SK-N-SH (cell line): ENCODE data around the gene MARS1. TPM values are rescaled to one million over a fixed set of nuclear protein-coding genes. Genes with fewer than 3 reads are reported as not detected.
A peak's percentile ranks its signal among the peaks of the same experiment; 100 is the strongest.

Experiments
- CTCF ChIA-PET: fragments of 300-600, 350-600 bp; formaldehyde crosslinking; extraction: SDS; loops from one replicate; lab custom pipeline; 2021; lab: Yijun Ruan, JAX
- POLR2A ChIA-PET: fragments of 350-600 bp; sonication (Branson Sonifier 250); formaldehyde crosslinking; extraction: SDS; loops from one replicate; lab custom pipeline; 2020; ENCODE audit warnings: antibody characterized with exemption, inconsistent platforms; lab: Yijun Ruan, JAX
- DNase-seq: peaks from one replicate; pipeline ENCODE4 v3.0.0; 2012
- H2AFZ ChIP-seq: fragments of 200-600 bp; sonication (generic); 2 replicates; pipeline ENCODE4 v1.8.1; 2016; ENCODE audit warnings: antibody characterized with exemption, mild to moderate bottlenecking, low read depth
- H3F3A ChIP-seq: fragments of 200-600 bp; sonication (generic); replicated peaks from 2 replicates; pipeline ENCODE3; 2016; ENCODE audit warnings: antibody characterized with exemption, mild to moderate bottlenecking; ENCODE audit not compliant: insufficient read depth
- H3K27ac ChIP-seq, 2 experiments: fragments of 200-500 bp in 1 of 2; fragments of 200-600 bp in 1 of 2; sonication (Bioruptor generic) in 1 of 2; sonication (generic), shearing (Covaris generic) in 1 of 2; 2 replicates each; pipeline versions ENCODE4 v1.5.1 to v1.6.1; 2014 to 2016; ENCODE audit warnings: low read depth in 2 of 2, inconsistent platforms in 1 of 2, low read length in 1 of 2, mild to moderate bottlenecking in 1 of 2, mixed read lengths in 1 of 2
- H3K27me3 ChIP-seq: fragments of 200-600 bp; sonication (generic), shearing (Covaris generic); 2 replicates; pipeline ENCODE4 v1.6.1; 2016; ENCODE audit warnings: mixed run types; ENCODE audit not compliant: insufficient read depth
- H3K36me3 ChIP-seq, 2 experiments: fragments of 200-500 bp in 1 of 2; fragments of 200-600 bp in 1 of 2; sonication (Bioruptor generic) in 1 of 2; sonication (generic) in 1 of 2; replicated peaks in 1 of 2; 2 replicates each; pipeline versions ENCODE3 to v1.5.1; 2014 to 2016; ENCODE audit warnings: low read length in 1 of 2, mild to moderate bottlenecking in 1 of 2; ENCODE audit not compliant: insufficient read depth in 2 of 2, control insufficient read depth in 1 of 2
- H3K4me1 ChIP-seq, 2 experiments: fragments of 200-500 bp in 1 of 2; fragments of 200-600 bp in 1 of 2; sonication (Bioruptor generic) in 1 of 2; sonication (generic), shearing (Covaris generic) in 1 of 2; 2 replicates each; pipeline versions ENCODE4 v1.5.1 to v1.6.1; 2014 to 2016; ENCODE audit warnings: low read depth in 1 of 2, low read length in 1 of 2, mixed run types in 1 of 2; ENCODE audit not compliant: insufficient read depth in 2 of 2, control insufficient read depth in 1 of 2
- H3K4me2 ChIP-seq: fragments of 200-600 bp; sonication (generic), shearing (Covaris generic); 2 replicates; pipeline ENCODE4 v1.6.1; 2017; ENCODE audit warnings: mixed run types
- H3K4me3 ChIP-seq, 2 experiments: fragments of 200-500 bp in 1 of 2; fragments of 200-600 bp in 1 of 2; sonication (Bioruptor generic) in 1 of 2; sonication (generic), shearing (Covaris generic) in 1 of 2; 2 replicates each; pipeline versions ENCODE4 v1.5.1 to v1.8.1; 2014 to 2016; ENCODE audit warnings: low read depth in 2 of 2, inconsistent platforms in 1 of 2, low read length in 1 of 2, mild to moderate bottlenecking in 1 of 2, mixed read lengths in 1 of 2, moderate library complexity in 1 of 2
- H3K79me2 ChIP-seq: fragments of 200-600 bp; sonication (generic); 2 replicates; pipeline ENCODE4 v1.8.1; 2017; ENCODE audit warnings: mild to moderate bottlenecking; ENCODE audit not compliant: insufficient read depth
- H3K9ac ChIP-seq: fragments of 200-600 bp; sonication (generic); 2 replicates; pipeline ENCODE4 v1.6.1; 2017; ENCODE audit warnings: mixed run types
- H3K9me2 ChIP-seq: fragments of 200-600 bp; sonication (generic); 2 replicates; pipeline ENCODE4 v1.6.1; 2017; ENCODE audit warnings: mixed run types
- H3K9me3 ChIP-seq: fragments of 200-600 bp; sonication (generic); 2 replicates; pipeline ENCODE4 v1.6.1; 2017; ENCODE audit warnings: mixed run types, mild to moderate bottlenecking, moderate library complexity
- H4K20me1 ChIP-seq: fragments of 200-600 bp; sonication (generic); 2 replicates; pipeline ENCODE4 v1.6.1; 2017; ENCODE audit warnings: mild to moderate bottlenecking, mixed run types; ENCODE audit not compliant: insufficient read depth
- FOXJ3 ChIP-seq: sonication (generic); formaldehyde crosslinking; IDR thresholded peaks from 2 replicates; pipeline ENCODE4 v1.5.1; 2020; ENCODE audit warnings: mild to moderate bottlenecking, missing genetic modification reagents
- FOXM1 ChIP-seq: IDR thresholded peaks from 2 replicates; pipeline ENCODE4 v1.4.0; 2012; ENCODE audit warnings: low read depth, mild to moderate bottlenecking
- GABPA ChIP-seq: IDR thresholded peaks from 2 replicates; pipeline ENCODE4 v1.4.0; 2012; ENCODE audit warnings: low read depth, mild to moderate bottlenecking
- GATA2 ChIP-seq: sonication (generic); formaldehyde crosslinking; IDR thresholded peaks from 2 replicates; pipeline ENCODE4 v1.5.0; 2020; ENCODE audit warnings: mild to moderate bottlenecking, missing genetic modification reagents
- MXI1 ChIP-seq: IDR thresholded peaks from 2 replicates; pipeline ENCODE4 v1.6.1; 2012; ENCODE audit warnings: mild to moderate bottlenecking, low read depth, low read length, improper control_type of control experiment
- NRF1 ChIP-seq: IDR thresholded peaks from 2 replicates; pipeline ENCODE4 v1.6.1; 2012; ENCODE audit warnings: low read depth, mild to moderate bottlenecking, low read length
- POLR2AphosphoS5 ChIP-seq: IDR thresholded peaks from 2 replicates; pipeline ENCODE4 v1.6.1; 2012; ENCODE audit warnings: low read depth, low read length
- RCOR1 ChIP-seq: fragments of 150-350 bp; IDR thresholded peaks from 2 replicates; pipeline ENCODE4 v1.6.1; 2017; ENCODE audit warnings: antibody characterized with exemption, low read length
- RFX5 ChIP-seq: IDR thresholded peaks from 2 replicates; pipeline ENCODE4 v1.6.1; 2012; ENCODE audit warnings: mild to moderate bottlenecking, improper control_type of control experiment, low read length
- SMC3 ChIP-seq: IDR thresholded peaks from 2 replicates; pipeline ENCODE4 v1.6.1; 2012; ENCODE audit warnings: low read depth, low read length, improper control_type of control experiment
- TCF12 ChIP-seq: IDR thresholded peaks from 2 replicates; pipeline ENCODE4 v1.4.0; 2012
- TEAD4 ChIP-seq: IDR thresholded peaks from 2 replicates; pipeline ENCODE4 v1.4.0; 2012; ENCODE audit warnings: mild to moderate bottlenecking, borderline replicate concordance; ENCODE audit not compliant: insufficient read depth
- YY1 ChIP-seq: IDR thresholded peaks from 2 replicates; pipeline ENCODE4 v1.4.0; 2012; ENCODE audit warnings: low read depth, mild to moderate bottlenecking
- WGBS: methylation state at CpG from one replicate; pipeline ENCODE4 v1.1.6; 2017; ENCODE audit warnings: low lambda C conversion rate; 5-methylcytosine and 5-hydroxymethylcytosine counted together
- polyA plus RNA-seq, 3 experiments: library from polyadenylated mRNA; depleted of rRNA; stranded (reverse); fragments of >200 nt; gene quantifications; 2 replicates each; pipeline ENCODE4 v1.2.3, GENCODE V29; 2012
- TF ChIP-seq, protein P1 (sequence below): fragments of 150-350 bp; IDR thresholded peaks from 2 replicates; pipeline ENCODE4 v1.6.1; 2017; ENCODE audit warnings: antibody characterized with exemption, low read length, low read depth, borderline replicate concordance
- TF ChIP-seq, protein P2 (sequence below): fragments of 150-350 bp; IDR thresholded peaks from 2 replicates; pipeline ENCODE4 v1.6.1; 2016; ENCODE audit warnings: mild to moderate bottlenecking, low read depth, low read length

Gene MARS1
- polyA plus RNA-seq, 1 of the 3 experiments (the other 2 are of a cell fraction), result 158 TPM

DNA sequence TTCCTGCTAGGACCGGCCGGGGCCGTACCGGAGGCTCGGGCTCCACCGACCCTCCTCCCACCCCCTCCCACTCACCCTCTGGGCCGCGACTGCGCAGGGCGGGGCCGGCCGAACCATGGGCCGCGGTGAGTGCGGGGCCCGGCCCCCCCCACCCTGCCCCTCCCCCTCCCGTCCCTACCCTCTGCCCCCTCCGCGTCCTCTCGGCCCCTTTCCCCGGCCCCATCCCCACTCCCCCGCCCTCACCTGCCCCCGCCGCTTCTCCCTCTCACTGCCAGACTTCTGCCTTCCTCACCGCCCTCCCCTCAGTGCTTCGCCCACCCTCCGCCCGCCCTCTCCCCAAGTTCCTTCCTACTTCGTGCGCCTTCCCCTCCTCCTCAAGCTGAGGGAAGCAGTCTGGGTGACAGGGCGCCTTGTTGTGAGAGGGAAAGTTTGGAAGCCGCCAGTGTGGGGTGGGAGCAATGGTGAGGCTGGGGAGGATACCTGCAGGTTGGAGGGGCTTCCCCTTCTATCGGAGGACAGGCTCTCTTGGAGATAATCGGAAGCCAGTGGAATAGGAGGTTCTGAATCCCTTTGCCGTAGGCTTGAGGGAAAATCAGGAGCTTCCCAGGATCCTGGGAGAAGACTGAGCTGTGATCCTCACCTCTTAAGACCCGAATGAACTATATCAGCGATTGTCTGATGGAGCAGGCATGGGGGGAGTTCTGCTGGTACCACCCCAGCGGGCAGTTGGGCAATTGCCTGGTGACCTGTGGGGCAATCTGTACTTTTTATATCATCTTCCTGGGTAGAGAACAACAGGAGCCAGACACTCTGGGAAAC, 35.2 kb downstream of the MARS1 start (continued):
- TF ChIP-seq SMC3 (no peak), RCOR1 (no peak)
- TF ChIP-seq, all 33 proteins: peak for 2

DNA sequence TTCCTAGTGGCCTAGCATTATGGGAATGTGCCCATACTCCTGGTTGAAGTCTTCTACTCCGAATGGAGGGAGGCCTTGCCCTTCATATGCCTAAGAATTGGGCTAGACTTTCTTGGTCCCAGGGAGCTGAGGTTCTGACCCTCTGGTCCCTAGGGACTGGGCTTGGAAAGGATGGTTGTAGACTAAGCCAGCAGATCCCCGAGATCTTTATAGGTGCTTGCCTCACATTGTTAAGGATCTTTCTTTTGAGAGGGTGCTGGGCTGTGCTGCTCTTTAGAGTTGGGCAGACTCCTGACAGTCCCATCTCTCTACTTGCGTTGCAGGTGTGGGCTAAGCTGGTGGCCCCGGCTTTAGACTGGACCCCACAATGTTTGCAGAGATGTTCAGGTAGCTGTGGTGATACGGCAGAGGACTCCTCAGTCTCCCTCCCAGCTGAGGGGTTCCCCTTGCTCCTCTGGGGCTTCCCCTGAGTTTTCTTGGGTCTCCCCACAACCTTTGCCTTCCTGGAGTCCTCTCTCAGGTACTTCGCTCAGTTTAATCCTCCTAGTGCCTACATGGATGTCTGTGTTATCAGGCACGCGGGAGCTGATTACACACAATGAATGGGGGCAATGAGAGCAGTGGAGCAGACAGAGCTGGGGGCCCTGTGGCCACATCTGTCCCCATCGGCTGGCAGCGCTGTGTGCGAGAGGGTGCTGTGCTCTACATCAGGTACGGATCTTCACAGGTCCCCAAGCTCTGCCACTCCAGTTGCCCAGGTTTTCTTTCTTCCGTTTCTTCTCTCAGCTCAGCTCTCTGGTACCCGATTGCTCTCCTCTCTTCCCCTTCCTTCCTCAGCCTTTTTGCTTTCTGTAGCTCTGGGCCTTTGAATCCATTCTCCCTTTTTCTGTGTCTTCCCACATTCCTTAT, 36.1 kb downstream of the MARS1 start:
- Histone ChIP-seq H3K4me3 (peak overlapping the region; percentile 72 to 88), H4K20me1 (peaks cover 19% of the 10 kb centered on the region), H3K36me3 (peaks cover 25 to 47% of the 10 kb centered on the region in 2 experiments), H3K27ac (peak overlapping the region; percentile 81 to 93), H3K9ac (peak overlapping the region; percentile 86), H3K4me1 (peaks cover 22 to 40% of the 10 kb centered on the region in 2 experiments), H3K4me2 (peak overlapping the region; percentile 94), H3F3A (peaks cover 28% of the 10 kb centered on the region), H3K79me2 (peaks cover 41% of the 10 kb centered on the region), H3K27me3 (no peaks in the 10 kb centered on the region), H3K9me3 (no peaks in the 10 kb centered on the region), H3K9me2 (no peaks in the 10 kb centered on the region), H2AFZ (no peak overlapping the region)
- DNase-seq, result no peak
- ChIA-PET POLR2A (interaction anchor here (0.6 to 1.8 kb wide), 4 partner anchors 9 to 98 kb away, joined by 3 to 8 read pairs (median 3); no protein-coding TSS in a partner anchor), CTCF (interaction anchor here (0.9 to 2.2 kb wide), 7 partner anchors 10 to 285 kb away, joined by 3 to 9 read pairs (median 4); partner anchors contain the start of gene B4GALNT1)
- TF ChIP-seq GABPA (no peak), SMC3 (no peak), TCF12 (no peak), FOXM1 (no peak), FOXJ3 (CRISPR knock-in tag) (no peak), GATA2 (CRISPR knock-in tag) (no peak), NRF1 (no peak), YY1 (no peak), MXI1 (no peak), POLR2AphosphoS5 (no peak), RFX5 (no peak), TEAD4 (no peak)
- TF ChIP-seq, protein P1, sequence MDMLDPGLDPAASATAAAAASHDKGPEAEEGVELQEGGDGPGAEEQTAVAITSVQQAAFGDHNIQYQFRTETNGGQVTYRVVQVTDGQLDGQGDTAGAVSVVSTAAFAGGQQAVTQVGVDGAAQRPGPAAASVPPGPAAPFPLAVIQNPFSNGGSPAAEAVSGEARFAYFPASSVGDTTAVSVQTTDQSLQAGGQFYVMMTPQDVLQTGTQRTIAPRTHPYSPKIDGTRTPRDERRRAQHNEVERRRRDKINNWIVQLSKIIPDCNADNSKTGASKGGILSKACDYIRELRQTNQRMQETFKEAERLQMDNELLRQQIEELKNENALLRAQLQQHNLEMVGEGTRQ, result no peak
- TF ChIP-seq, protein P2, sequence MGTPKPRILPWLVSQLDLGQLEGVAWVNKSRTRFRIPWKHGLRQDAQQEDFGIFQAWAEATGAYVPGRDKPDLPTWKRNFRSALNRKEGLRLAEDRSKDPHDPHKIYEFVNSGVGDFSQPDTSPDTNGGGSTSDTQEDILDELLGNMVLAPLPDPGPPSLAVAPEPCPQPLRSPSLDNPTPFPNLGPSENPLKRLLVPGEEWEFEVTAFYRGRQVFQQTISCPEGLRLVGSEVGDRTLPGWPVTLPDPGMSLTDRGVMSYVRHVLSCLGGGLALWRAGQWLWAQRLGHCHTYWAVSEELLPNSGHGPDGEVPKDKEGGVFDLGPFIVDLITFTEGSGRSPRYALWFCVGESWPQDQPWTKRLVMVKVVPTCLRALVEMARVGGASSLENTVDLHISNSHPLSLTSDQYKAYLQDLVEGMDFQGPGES, result no peak
- WGBS, result 90% methylated on average over 14 of the region's 14 CpGs
